HL-60 (cell line): Measurements from ENCODE around the gene MPP3.

Experiments
- POLR2AphosphoS5 ChIP-seq: IDR thresholded peaks from 2 replicates; pipeline ENCODE4 v1.6.1; 2012; ENCODE audit warnings: low read depth
- TF ChIP-seq, protein P1 (sequence below): IDR thresholded peaks from one replicate; pipeline ENCODE4 v1.5.1; 2011; ENCODE audit warnings: low read length, control low read depth, inconsistent platforms; ENCODE audit not compliant: insufficient read depth
- TF ChIP-seq, protein P2 (sequence below): IDR thresholded peaks from 2 replicates; pipeline ENCODE4 v1.6.1; 2012; ENCODE audit warnings: low read depth; ENCODE audit not compliant: insufficient replicate concordance

DNA sequence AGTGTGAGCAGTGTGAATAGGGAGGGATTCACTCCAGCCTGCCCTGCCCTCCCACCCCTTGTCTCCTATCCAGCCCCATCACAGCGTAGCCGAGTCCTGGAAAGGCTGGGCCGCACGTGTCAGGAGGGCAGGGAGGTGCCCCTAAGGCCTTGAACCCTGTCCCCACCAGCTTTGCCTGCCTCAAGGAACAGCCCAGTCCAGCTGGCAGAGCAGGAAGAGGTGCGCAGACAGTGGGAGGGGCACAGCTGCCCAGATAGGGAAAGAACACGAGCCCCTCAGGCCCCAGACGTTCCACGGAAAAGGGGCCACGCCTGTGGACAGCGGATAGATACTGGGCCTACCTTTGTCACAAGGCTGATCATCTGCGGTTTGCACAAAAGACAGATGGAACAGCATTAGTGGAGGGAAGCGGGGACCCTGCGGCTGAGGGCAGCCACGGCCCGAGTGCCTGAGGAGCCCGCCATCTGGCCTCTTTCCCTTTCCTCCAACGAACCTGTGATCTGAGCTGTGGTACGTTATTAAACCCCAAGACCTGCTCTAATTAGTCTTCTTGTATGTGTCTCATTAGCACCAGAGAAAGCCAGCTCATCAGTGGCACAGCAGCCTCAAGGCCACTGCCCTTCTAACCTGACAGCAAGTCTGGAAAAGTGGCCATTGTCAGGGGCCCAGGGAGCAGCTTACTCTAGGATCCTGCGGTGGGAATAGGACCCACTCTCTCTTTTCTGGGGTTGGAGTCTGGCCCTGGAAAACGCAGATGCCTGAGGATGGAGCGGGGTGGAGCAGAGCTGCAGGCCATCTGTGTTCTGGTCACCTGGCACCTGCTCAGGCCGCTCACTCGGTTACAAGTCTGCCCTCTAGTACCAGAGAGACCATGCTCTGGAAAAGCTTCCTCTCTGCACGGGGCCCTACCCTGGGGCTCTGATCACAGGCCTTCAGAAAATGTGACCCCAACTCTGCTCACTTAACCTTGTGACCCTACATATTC is 16.3 kb downstream of the MPP3 start:
- TF ChIP-seq, protein P1, sequence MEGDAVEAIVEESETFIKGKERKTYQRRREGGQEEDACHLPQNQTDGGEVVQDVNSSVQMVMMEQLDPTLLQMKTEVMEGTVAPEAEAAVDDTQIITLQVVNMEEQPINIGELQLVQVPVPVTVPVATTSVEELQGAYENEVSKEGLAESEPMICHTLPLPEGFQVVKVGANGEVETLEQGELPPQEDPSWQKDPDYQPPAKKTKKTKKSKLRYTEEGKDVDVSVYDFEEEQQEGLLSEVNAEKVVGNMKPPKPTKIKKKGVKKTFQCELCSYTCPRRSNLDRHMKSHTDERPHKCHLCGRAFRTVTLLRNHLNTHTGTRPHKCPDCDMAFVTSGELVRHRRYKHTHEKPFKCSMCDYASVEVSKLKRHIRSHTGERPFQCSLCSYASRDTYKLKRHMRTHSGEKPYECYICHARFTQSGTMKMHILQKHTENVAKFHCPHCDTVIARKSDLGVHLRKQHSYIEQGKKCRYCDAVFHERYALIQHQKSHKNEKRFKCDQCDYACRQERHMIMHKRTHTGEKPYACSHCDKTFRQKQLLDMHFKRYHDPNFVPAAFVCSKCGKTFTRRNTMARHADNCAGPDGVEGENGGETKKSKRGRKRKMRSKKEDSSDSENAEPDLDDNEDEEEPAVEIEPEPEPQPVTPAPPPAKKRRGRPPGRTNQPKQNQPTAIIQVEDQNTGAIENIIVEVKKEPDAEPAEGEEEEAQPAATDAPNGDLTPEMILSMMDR, result no peak
- no peak for TF ChIP-seq POLR2AphosphoS5
- TF ChIP-seq, protein P2, sequence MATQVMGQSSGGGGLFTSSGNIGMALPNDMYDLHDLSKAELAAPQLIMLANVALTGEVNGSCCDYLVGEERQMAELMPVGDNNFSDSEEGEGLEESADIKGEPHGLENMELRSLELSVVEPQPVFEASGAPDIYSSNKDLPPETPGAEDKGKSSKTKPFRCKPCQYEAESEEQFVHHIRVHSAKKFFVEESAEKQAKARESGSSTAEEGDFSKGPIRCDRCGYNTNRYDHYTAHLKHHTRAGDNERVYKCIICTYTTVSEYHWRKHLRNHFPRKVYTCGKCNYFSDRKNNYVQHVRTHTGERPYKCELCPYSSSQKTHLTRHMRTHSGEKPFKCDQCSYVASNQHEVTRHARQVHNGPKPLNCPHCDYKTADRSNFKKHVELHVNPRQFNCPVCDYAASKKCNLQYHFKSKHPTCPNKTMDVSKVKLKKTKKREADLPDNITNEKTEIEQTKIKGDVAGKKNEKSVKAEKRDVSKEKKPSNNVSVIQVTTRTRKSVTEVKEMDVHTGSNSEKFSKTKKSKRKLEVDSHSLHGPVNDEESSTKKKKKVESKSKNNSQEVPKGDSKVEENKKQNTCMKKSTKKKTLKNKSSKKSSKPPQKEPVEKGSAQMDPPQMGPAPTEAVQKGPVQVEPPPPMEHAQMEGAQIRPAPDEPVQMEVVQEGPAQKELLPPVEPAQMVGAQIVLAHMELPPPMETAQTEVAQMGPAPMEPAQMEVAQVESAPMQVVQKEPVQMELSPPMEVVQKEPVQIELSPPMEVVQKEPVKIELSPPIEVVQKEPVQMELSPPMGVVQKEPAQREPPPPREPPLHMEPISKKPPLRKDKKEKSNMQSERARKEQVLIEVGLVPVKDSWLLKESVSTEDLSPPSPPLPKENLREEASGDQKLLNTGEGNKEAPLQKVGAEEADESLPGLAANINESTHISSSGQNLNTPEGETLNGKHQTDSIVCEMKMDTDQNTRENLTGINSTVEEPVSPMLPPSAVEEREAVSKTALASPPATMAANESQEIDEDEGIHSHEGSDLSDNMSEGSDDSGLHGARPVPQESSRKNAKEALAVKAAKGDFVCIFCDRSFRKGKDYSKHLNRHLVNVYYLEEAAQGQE, result no peak
